GM18505 (cell line): ENCODE data around the gene NAA25.

Source experiments
- ATAC-seq: cut with Tn5 transposase; IDR thresholded peaks from one replicate; pipeline ENCODE4 v1.9.1; 2021; ENCODE audit not compliant: unreplicated experiment
- POLR2A ChIP-seq: IDR thresholded peaks from 4 replicates; pipeline ENCODE4 v1.6.1; 2011; ENCODE audit warnings: borderline replicate concordance; ENCODE audit not compliant: insufficient read depth, insufficient read length; ENCODE audit errors: extremely low read depth

The NAA25 gene

DNA sequence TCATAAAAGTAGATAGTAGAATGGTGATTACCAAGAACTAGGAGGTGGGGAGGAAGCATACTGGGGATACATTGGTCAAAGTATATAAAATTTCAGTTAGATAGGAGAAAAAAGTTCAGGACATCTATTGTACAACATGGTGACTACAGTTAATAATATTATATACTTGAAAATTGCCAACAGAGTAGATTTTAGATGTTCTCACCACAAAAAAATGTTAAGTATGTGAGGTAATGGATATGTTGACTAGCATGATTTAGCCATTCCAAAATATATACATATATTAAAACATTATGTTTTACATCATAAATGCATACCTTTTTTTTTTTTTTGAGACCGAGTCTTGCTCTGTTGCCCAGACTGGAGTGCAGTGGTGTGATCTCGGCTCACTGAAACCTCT, 126.6 kb downstream of the NAA25 start:
- TF ChIP-seq POLR2A, result no peak
- ATAC-seq, result no peak

DNA sequence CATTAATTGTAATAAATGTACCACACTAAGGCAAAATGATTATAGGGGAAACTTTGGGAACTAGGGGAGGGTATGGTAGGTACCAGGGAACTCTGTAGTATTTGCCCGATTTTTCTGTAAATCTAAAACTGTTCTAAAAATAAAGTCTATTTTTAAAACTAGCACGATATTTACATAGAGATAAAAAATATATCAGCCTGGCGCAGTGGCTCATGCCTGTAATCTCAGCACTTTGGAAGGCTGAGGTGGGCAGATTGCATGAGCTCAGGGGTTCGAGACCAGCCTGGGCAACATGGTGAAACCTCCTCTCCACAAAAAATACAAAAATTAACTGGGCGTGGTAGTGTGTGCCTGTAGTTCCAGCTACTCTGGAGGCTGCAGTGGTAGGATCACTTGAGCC, 128.0 kb downstream of the NAA25 start:
- no peak for ATAC-seq
- TF ChIP-seq POLR2A, result no peak

DNA sequence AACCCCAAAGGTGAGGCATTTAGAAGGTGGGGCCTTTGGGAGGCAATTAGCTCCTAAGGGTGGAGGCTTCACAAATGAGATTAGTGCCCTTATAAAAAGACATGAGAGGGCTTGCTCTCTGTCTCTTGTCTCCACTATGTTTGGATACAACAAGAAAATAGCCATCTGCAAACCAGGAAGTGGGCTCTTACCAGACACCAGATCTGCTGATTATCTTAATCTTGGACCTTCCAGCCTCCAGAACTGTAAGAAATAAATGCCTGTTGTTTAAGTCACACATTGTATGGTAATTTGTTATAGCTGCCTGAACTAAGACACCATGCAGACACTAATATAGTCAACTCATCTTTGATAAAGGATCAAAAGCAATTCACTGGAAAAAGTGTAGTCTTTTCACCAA, 130.0 kb downstream of the NAA25 start:
- TF ChIP-seq POLR2A, result no peak
- no peak for ATAC-seq

DNA sequence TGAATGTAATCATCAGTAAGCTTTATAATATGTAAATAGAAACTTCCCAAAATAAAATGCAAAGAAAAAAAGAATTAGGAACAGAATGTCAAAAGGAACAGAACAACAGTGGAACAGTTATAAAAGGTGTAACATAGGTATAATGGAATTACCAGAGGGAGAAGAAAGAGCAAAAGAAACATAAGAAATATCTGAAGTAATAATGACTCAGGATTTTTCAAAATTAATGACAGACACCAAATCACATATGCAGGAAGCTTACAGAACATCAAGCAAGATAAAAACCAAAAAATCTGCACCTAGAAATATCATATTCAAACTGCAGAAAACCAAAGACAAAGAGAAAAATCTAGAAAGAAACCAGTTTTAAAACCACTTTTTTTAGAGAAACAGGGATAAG, 131.7 kb downstream of the NAA25 start:
- no peak for ATAC-seq
- no peak for TF ChIP-seq POLR2A
